ENCODE data around the gene CNP. TPM values are rescaled to one million over a fixed set of nuclear protein-coding genes. Genes with fewer than 3 reads are reported as not detected.
"Not testable (repeated sequence)": the region's sequence is repeated elsewhere in the genome, so short reads cannot be mapped to it uniquely, and the experiment has no call there.

CNP gene
- total and polyA plus RNA-seq, 4 experiments from 2014 or later: 23.6 to 36.9 (median 33.4) TPM

GRCh38 chr17:42005166-42005565 lies 38.6 kb downstream of the CNP start:
- peak overlapping the region in 1 of 7 donors; percentile 31 for H3K27ac Mint-ChIP-seq
- no peak for DNase-seq
- intact Hi-C loops (cut with micrococcal nuclease): no loop called here

GRCh38 chr17:42009170-42009569 lies 42.6 kb downstream of the CNP start:
- Histone ChIP-seq H3K36me3 (ENCODE audit: insufficient read depth, low read length) (peaks cover 10% of the 10 kb centered on the region), H3K4me1 (ENCODE audit: insufficient read depth, low read length) (peaks cover 41% of the 10 kb centered on the region), H3K27ac (ENCODE audit: low read depth, low read length) (no peak overlapping the region), H3K9me3 (ENCODE audit: control insufficient read depth in 1 of 2, low read length in 2 of 2) (no peaks in the 10 kb centered on the region), H3K27me3 (ENCODE audit: insufficient read depth, low read length) (no peaks in the 10 kb centered on the region), H3K4me3 (ENCODE audit: low read length in 2 of 2) (no peak overlapping the region)
- no peaks in the 10 kb centered on the region for H3K9me3 Mint-ChIP-seq
- no peaks in the 10 kb centered on the region for H3K27me3 Mint-ChIP-seq
- ChIA-PET CTCF (ENCODE audit: partially characterized antibody) (interaction anchor here (1.5 kb wide), 1 partner anchor 10 kb away, joined by 6 read pairs; the partner anchor contains the start of gene NKIRAS2), POLR2A (ENCODE audit: partially characterized antibody) (no interaction called here)
- intact Hi-C loops (cut with micrococcal nuclease): no loop called here
- peaks cover 14 to 31% of the 10 kb centered on the region in 2 donors for H3K36me3 Mint-ChIP-seq
- H3K27ac Mint-ChIP-seq: no peak overlapping the region
- H3K4me1 Mint-ChIP-seq: peaks cover 39 to 69% (median 52%) of the 10 kb centered on the region in 4 donors
- DNase-seq: no peak
- peak overlapping the region in 1 of 8 donors; percentile 24 for H3K4me3 Mint-ChIP-seq

More at GRCh38 chr17:42005166-42005565, 38.6 kb downstream of the CNP start:
- Mint-ChIP-seq H3K27me3 (no peaks in the 10 kb centered on the region), H3K36me3 (peaks cover 18 to 50% of the 10 kb centered on the region in 2 donors), H3K4me1 (peaks cover 26 to 48% (median 36%) of the 10 kb centered on the region in 4 donors), H3K4me3 (peak overlapping the region in 1 of 8 donors; percentile 31), H3K9me3 (no peaks in the 10 kb centered on the region)
- H3K27me3 ChIP-seq (ENCODE audit: insufficient read depth, low read length): no peaks in the 10 kb centered on the region
- H3K4me1 ChIP-seq (ENCODE audit: insufficient read depth, low read length): peaks cover 7% of the 10 kb centered on the region
- ChIA-PET CTCF (ENCODE audit: partially characterized antibody) (interaction anchor here (1.0 to 1.9 kb wide), 2 partner anchors 12 to 15 kb away, joined by 4 to 8 read pairs; partner anchors contain the start of genes DNAJC7 and NKIRAS2), POLR2A (ENCODE audit: partially characterized antibody) (interaction anchor here (1.6 kb wide), 1 partner anchor 12 kb away, joined by 6 read pairs; the partner anchor contains the start of gene DNAJC7)
- no peak overlapping the region for H3K4me3 ChIP-seq (ENCODE audit: low read length in 2 of 2)
- peaks cover 30% of the 10 kb centered on the region for H3K36me3 ChIP-seq (ENCODE audit: insufficient read depth, low read length)
- no peak overlapping the region for H3K27ac ChIP-seq (ENCODE audit: low read depth, low read length)
- H3K9me3 ChIP-seq (ENCODE audit: control insufficient read depth in 1 of 2, low read length in 2 of 2): no peaks in the 10 kb centered on the region

GRCh38 chr17:42010266-42010680 lies 43.7 kb downstream of the CNP start:
- H3K9me3 ChIP-seq (ENCODE audit: control insufficient read depth in 1 of 2, low read length in 2 of 2); intact Hi-C loops (cut with micrococcal nuclease); H3K4me3 ChIP-seq (ENCODE audit: low read length in 2 of 2); H3K27ac ChIP-seq (ENCODE audit: low read depth, low read length); POLR2A ChIA-PET (ENCODE audit: partially characterized antibody); CTCF ChIA-PET (ENCODE audit: partially characterized antibody); DNase-seq; H3K27me3 ChIP-seq (ENCODE audit: insufficient read depth, low read length); H3K27me3 Mint-ChIP-seq; H3K36me3 ChIP-seq (ENCODE audit: insufficient read depth, low read length); H3K9me3 Mint-ChIP-seq; H3K4me3 Mint-ChIP-seq: not testable (repeated sequence)
- peaks cover 52% of the 10 kb centered on the region for H3K4me1 ChIP-seq (ENCODE audit: insufficient read depth, low read length)
- Mint-ChIP-seq H3K4me1 (peaks cover 35 to 63% (median 47%) of the 10 kb centered on the region in 4 donors), H3K27ac (peak overlapping the region in 1 of 7 donors; percentile 36), H3K36me3 (peaks cover 14 to 31% of the 10 kb centered on the region in 2 donors)

- Histone ChIP-seq H3K27me3 (ENCODE audit: insufficient read depth, low read length) (no peaks in the 10 kb centered on the region), H3K4me3 (ENCODE audit: low read length in 2 of 2) (no peak overlapping the region), H3K9me3 (ENCODE audit: control insufficient read depth in 1 of 2, low read length in 2 of 2) (no peaks in the 10 kb centered on the region), H3K27ac (ENCODE audit: low read depth, low read length) (no peak overlapping the region), H3K4me1 (ENCODE audit: insufficient read depth, low read length) (peaks cover 60% of the 10 kb centered on the region), H3K36me3 (ENCODE audit: insufficient read depth, low read length) (peaks cover 10% of the 10 kb centered on the region)
- H3K27me3 Mint-ChIP-seq: no peaks in the 10 kb centered on the region
- no peak for DNase-seq
- CTCF ChIA-PET (ENCODE audit: partially characterized antibody): interaction anchor here (2.8 kb wide), 1 partner anchor 13 kb away, joined by 16 read pairs; no protein-coding TSS in a partner anchor
- intact Hi-C loops (cut with micrococcal nuclease): no loop called here
- H3K4me1 Mint-ChIP-seq: peaks cover 37 to 68% (median 50%) of the 10 kb centered on the region in 4 donors
- H3K4me3 Mint-ChIP-seq: peak overlapping the region in 3 of 8 donors; percentile 20 to 35 (median 26)
- H3K9me3 Mint-ChIP-seq: no peaks in the 10 kb centered on the region
- H3K36me3 Mint-ChIP-seq: peaks cover 14 to 32% of the 10 kb centered on the region in 2 donors
- POLR2A ChIA-PET (ENCODE audit: partially characterized antibody): no interaction called here
- H3K27ac Mint-ChIP-seq: peak overlapping the region in 3 of 7 donors; percentile 1 to 59 (median 40)
Observed at GRCh38 chr17:42010898-42011516, 44.4 kb downstream of the CNP start.

GRCh38 chr17:42012363-42012762 lies 45.8 kb downstream of the CNP start:
- H3K36me3 ChIP-seq (ENCODE audit: insufficient read depth, low read length); intact Hi-C loops (cut with micrococcal nuclease); H3K9me3 ChIP-seq (ENCODE audit: control insufficient read depth in 1 of 2, low read length in 2 of 2); H3K4me3 Mint-ChIP-seq; H3K27ac ChIP-seq (ENCODE audit: low read depth, low read length); POLR2A ChIA-PET (ENCODE audit: partially characterized antibody); H3K27me3 Mint-ChIP-seq; H3K9me3 Mint-ChIP-seq; H3K4me3 ChIP-seq (ENCODE audit: low read length in 2 of 2); DNase-seq; H3K27me3 ChIP-seq (ENCODE audit: insufficient read depth, low read length): not testable (repeated sequence)
- Mint-ChIP-seq H3K4me1 (peaks cover 40 to 72% (median 56%) of the 10 kb centered on the region in 4 donors), H3K27ac (peak overlapping the region in 2 of 7 donors; percentile 22 to 29), H3K36me3 (peaks cover 11 to 41% of the 10 kb centered on the region in 2 donors)
- H3K4me1 ChIP-seq (ENCODE audit: insufficient read depth, low read length): peaks cover 66% of the 10 kb centered on the region
- CTCF ChIA-PET (ENCODE audit: partially characterized antibody): interaction anchor here (2.8 kb wide), 1 partner anchor 12 kb away, joined by 16 read pairs; no protein-coding TSS in a partner anchor

- CTCF ChIA-PET (ENCODE audit: partially characterized antibody): interaction anchor here (2.8 kb wide), 1 partner anchor 11 kb away, joined by 16 read pairs; no protein-coding TSS in a partner anchor
- H3K9me3 ChIP-seq (ENCODE audit: control insufficient read depth in 1 of 2, low read length in 2 of 2); DNase-seq; H3K27ac ChIP-seq (ENCODE audit: low read depth, low read length); H3K9me3 Mint-ChIP-seq; H3K27me3 Mint-ChIP-seq; intact Hi-C loops (cut with micrococcal nuclease); H3K4me3 ChIP-seq (ENCODE audit: low read length in 2 of 2); H3K27me3 ChIP-seq (ENCODE audit: insufficient read depth, low read length); H3K36me3 ChIP-seq (ENCODE audit: insufficient read depth, low read length); H3K4me3 Mint-ChIP-seq; POLR2A ChIA-PET (ENCODE audit: partially characterized antibody): not testable (repeated sequence)
- peaks cover 76% of the 10 kb centered on the region for H3K4me1 ChIP-seq (ENCODE audit: insufficient read depth, low read length)
- Mint-ChIP-seq H3K4me1 (peaks cover 46 to 83% (median 63%) of the 10 kb centered on the region in 4 donors), H3K27ac (peak overlapping the region in 4 of 7 donors; percentile 15 to 69 (median 48)), H3K36me3 (peaks cover 11 to 45% of the 10 kb centered on the region in 2 donors)
Observed at GRCh38 chr17:42013740-42014139, 47.1 kb downstream of the CNP start.

- CTCF ChIA-PET (ENCODE audit: partially characterized antibody): interaction anchor here (0.9 to 5.7 kb wide), 15 partner anchors 7 to 372 kb away, joined by 3 to 58 read pairs (median 4); partner anchors contain the start of genes CNP, DHX58, KAT2A and KCNH4
- no peaks in the 10 kb centered on the region for H3K27me3 Mint-ChIP-seq
- Histone ChIP-seq H3K4me3 (ENCODE audit: low read length in 2 of 2) (peak overlapping the region; percentile 85 to 91), H3K36me3 (ENCODE audit: insufficient read depth, low read length) (no peaks in the 10 kb centered on the region), H3K9me3 (ENCODE audit: control insufficient read depth in 1 of 2, low read length in 2 of 2) (no peaks in the 10 kb centered on the region), H3K4me1 (ENCODE audit: insufficient read depth, low read length) (peaks cover 82% of the 10 kb centered on the region), H3K27ac (ENCODE audit: low read depth, low read length) (peak overlapping the region; percentile 96), H3K27me3 (ENCODE audit: insufficient read depth, low read length) (no peaks in the 10 kb centered on the region)
- peak overlapping the region; percentile 98 to 100 (median 99) for H3K4me3 Mint-ChIP-seq
- no peaks in the 10 kb centered on the region for H3K9me3 Mint-ChIP-seq
- POLR2A ChIA-PET (ENCODE audit: partially characterized antibody): interaction anchor here (0.6 to 4.4 kb wide), 14 partner anchors 9 to 1352 kb away, joined by 3 to 70 read pairs (median 6); partner anchors contain the start of genes ACLY, CNP, DHX58 and EIF1
- peaks cover 46 to 83% (median 63%) of the 10 kb centered on the region in 4 donors for H3K4me1 Mint-ChIP-seq
- intact Hi-C loops (cut with micrococcal nuclease): loop anchor here (5.0 kb wide), 1 partner anchor 1199 kb away; no protein-coding TSS in a partner anchor
- peaks cover 0 to 34% of the 10 kb centered on the region in 2 donors for H3K36me3 Mint-ChIP-seq
- H3K27ac Mint-ChIP-seq: peak overlapping the region; percentile 97 to 99 (median 99)
- peak in 3 of 5 donors; percentile 1 to 18 (median 7) for DNase-seq
Observed at GRCh38 chr17:42016411-42016831, 49.8 kb downstream of the CNP start.
